HCEC 1CT (cell line): ENCODE measurements around the gene DYSF.

Experiments used
- DNase-seq: peaks from one replicate; pipeline ENCODE4 v3.0.0-alpha.2; 2017

Gene DYSF

GRCh38 chr2:71697106-71698004, 244.0 kb downstream of the DYSF start:
- DNase-seq, result no peak

GRCh38 chr2:71699428-71699827, 246.1 kb downstream of the DYSF start:
- DNase-seq, result no peak

GRCh38 chr2:71700041-71700657, 246.8 kb downstream of the DYSF start:
- no peak for DNase-seq

GRCh38 chr2:71700658-71701397, 247.5 kb downstream of the DYSF start:
- DNase-seq, result no peak

GRCh38 chr2:71702071-71702970, 249.0 kb downstream of the DYSF start:
- DNase-seq, result no peak

- DNase-seq, result no peak
Measured at GRCh38 chr2:71702971-71703898, 249.9 kb downstream of the DYSF start.

GRCh38 chr2:71704131-71704561, 250.8 kb downstream of the DYSF start:
- no peak for DNase-seq

GRCh38 chr2:71704688-71705087, 251.3 kb downstream of the DYSF start:
- no peak for DNase-seq

GRCh38 chr2:71705171-71705960, 252.0 kb downstream of the DYSF start:
- no peak for DNase-seq

- no peak for DNase-seq
Measured at GRCh38 chr2:71706121-71706520, 252.8 kb downstream of the DYSF start.

- no peak for DNase-seq
Measured at GRCh38 chr2:71706836-71707235, 253.5 kb downstream of the DYSF start.

GRCh38 chr2:71710367-71711132, 257.2 kb downstream of the DYSF start:
- no peak for DNase-seq

GRCh38 chr2:71711133-71711855, 257.9 kb downstream of the DYSF start:
- peak; percentile 49 for DNase-seq

GRCh38 chr2:71712158-71712818, 258.9 kb downstream of the DYSF start:
- DNase-seq, result no peak

- peak; percentile 82 for DNase-seq
Measured at GRCh38 chr2:71713581-71714580, 260.5 kb downstream of the DYSF start.

GRCh38 chr2:71714601-71715240, 261.4 kb downstream of the DYSF start:
- peak; percentile 41 for DNase-seq
